Activated B cell treated with CpG ODN at 0.5 μM for 24 hours (primary cell): ENCODE results near the gene CD200R1. TPM values are rescaled to one million over a fixed set of nuclear protein-coding genes. Genes with fewer than 3 reads are reported as not detected.

Experiments
- ATAC-seq: fragments of 200-7000 bp; cut with Tn5 transposase; one replicate; pipeline ENCODE4 v1.10.0; 2021; ENCODE audit warnings: low read depth, mild to moderate bottlenecking, moderate library complexity
- CTCF ChIA-PET: fragments of 350-600 bp; sonication (Branson Sonifier 250); formaldehyde crosslinking; loops from one replicate; lab custom pipeline; 2021; ENCODE audit warnings: antibody characterized with exemption; lab: Charles Lee
- POLR2A ChIA-PET: fragments of 350-600 bp; sonication (Branson Sonifier 250); formaldehyde crosslinking; loops from one replicate; lab custom pipeline; 2021; ENCODE audit warnings: antibody characterized with exemption; lab: Charles Lee
- DNase-seq: peaks from one replicate; pipeline ENCODE4 v3.0.0; 2022
- H3K27ac Mint-ChIP-seq: one replicate; pipeline ENCODE4 v1.8.0; 2020; ENCODE audit warnings: mixed read lengths
- H3K27me3 Mint-ChIP-seq: one replicate; pipeline ENCODE4 v1.8.0; 2021; ENCODE audit warnings: mixed read lengths
- H3K36me3 Mint-ChIP-seq: one replicate; pipeline ENCODE4 v1.8.0; 2021; ENCODE audit warnings: low read depth, mixed read lengths
- H3K4me1 Mint-ChIP-seq: one replicate; pipeline ENCODE4 v1.8.0; 2021; ENCODE audit warnings: mixed read lengths
- H3K4me3 Mint-ChIP-seq: one replicate; pipeline ENCODE4 v1.8.0; 2020; ENCODE audit warnings: mild to moderate bottlenecking, mixed read lengths
- H3K9me3 Mint-ChIP-seq: one replicate; pipeline ENCODE4 v1.8.0; 2020; ENCODE audit warnings: mixed read lengths
- CTCF ChIP-seq: fragments of 200-600 bp; IDR thresholded peaks from one replicate; pipeline ENCODE4 v1.8.0; 2022; ENCODE audit warnings: antibody characterized with exemption, mild to moderate bottlenecking
- intact Hi-C: fragments of 100-400 bp; cut with micrococcal nuclease; formaldehyde crosslinking; loops from one replicate; pipeline ENCODE4 v1.15.1; 2024
- total RNA-seq: library from RNA; stranded (reverse); gene quantifications from 2 replicates; pipeline ENCODE4 v1.2.3, GENCODE V29; 2022

Gene CD200R1
- total RNA-seq, 1 donor from 2014 or later, result 3.3 TPM

GRCh38 chr3:112873632-112874031, 101.3 kb downstream of the CD200R1 start:
- intact Hi-C loops, result loop anchor here (1.0 to 5.0 kb wide), 6 partner anchors 10 to 197 kb away; no protein-coding TSS in a partner anchor
- TF ChIP-seq CTCF, result no peak
- Mint-ChIP-seq H3K36me3 (peaks cover 3% of the 10 kb centered on the region), H3K27me3 (no peaks in the 10 kb centered on the region), H3K4me3 (peak overlapping the region; percentile 75), H3K9me3 (peaks cover 18% of the 10 kb centered on the region), H3K27ac (peak overlapping the region; percentile 80), H3K4me1 (peaks cover 43% of the 10 kb centered on the region)
- no peak for DNase-seq
- POLR2A ChIA-PET, result interaction anchor here (1.3 kb wide), 1 partner anchor 117 kb away, joined by 5 read pairs; the partner anchor contains the start of gene GTPBP8
- ATAC-seq, result peak; percentile 79
- CTCF ChIA-PET, result no interaction called here

GRCh38 chr3:112871735-112872134, 103.2 kb downstream of the CD200R1 start:
- no peak overlapping the region for H3K4me3 Mint-ChIP-seq
- no peaks in the 10 kb centered on the region for H3K27me3 Mint-ChIP-seq
- peaks cover 43% of the 10 kb centered on the region for H3K4me1 Mint-ChIP-seq
- intact Hi-C loops, result loop anchor here (2.0 to 5.0 kb wide), 3 partner anchors 37 to 195 kb away; no protein-coding TSS in a partner anchor
- TF ChIP-seq CTCF, result no peak
- H3K27ac Mint-ChIP-seq, result no peak overlapping the region
- H3K36me3 Mint-ChIP-seq, result peaks cover 3% of the 10 kb centered on the region
- ChIA-PET POLR2A (no interaction called here), CTCF (no interaction called here)
- DNase-seq (no peak), ATAC-seq (no peak)
- H3K9me3 Mint-ChIP-seq, result peaks cover 20% of the 10 kb centered on the region

Other genes starting within 250 kb of the CD200R1 start
- not detected in 2 replicates for gene CD200R1L, start 128.2 kb downstream of the CD200R1 start, total RNA-seq
- 14.3 and 18.1 TPM in 2 replicates for gene GTPBP8, start 15.9 kb upstream of the CD200R1 start, total RNA-seq
- gene BOC, start 236.5 kb upstream of the CD200R1 start, total RNA-seq, result 0.33 and 0.91 TPM in 2 replicates